ENCODE data around the gene SHROOM1.
"Not testable (repeated sequence)": the region's sequence is repeated elsewhere in the genome, so short reads cannot be mapped to it uniquely, and the experiment has no call there.

SHROOM1 gene

DNA sequence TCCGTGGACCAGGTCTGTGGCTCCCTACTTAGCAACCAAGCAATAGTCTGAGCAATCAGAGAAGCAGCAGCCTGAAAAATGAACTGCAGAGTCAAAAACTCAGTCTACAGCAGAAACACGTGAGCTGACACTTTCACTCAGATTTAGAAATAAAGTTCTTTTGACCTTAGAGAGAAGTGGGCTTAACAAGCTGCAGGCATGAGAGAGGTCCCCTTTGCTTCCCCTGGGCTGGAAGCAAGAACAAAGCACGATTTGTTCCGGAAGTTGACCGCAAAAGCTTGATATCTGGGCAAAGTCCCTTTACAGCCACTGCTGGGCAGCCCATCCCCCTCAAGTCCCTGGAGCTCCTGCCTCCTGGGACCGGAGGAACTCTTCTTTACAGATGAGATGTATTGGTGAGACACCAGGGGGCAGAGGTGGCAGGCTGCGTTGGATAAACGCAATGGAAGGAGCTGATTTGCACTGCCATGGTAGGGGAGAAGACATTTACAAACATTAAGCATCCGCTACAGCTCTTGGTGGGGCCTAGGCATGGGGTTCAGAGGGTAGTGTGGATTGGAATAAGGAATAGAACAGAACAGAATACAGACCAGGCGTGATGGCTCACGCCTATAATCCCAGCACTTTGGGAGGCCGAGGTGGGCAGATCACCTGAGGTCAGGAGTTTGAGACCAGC, 23.1 kb downstream of the SHROOM1 start:
- no peak for DNase-seq (ENCODE audit: low spot score)

DNA sequence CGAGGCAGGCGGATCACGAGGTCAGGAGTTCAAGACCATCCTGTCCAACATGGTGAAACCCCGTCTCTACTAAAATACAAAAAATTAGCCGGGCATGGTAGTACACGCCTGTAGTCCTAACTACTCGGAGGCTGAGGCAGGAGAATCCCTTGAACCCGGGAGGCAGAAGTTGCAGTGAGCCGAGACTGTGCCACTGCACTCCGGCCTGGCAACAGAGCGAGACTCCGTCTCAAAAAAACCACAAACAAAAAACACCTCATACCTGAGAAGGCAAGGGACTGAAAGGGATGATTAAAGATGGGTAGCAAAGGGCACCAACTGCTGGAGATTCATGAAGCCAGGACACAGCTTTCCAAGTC, 23.7 kb downstream of the SHROOM1 start:
- DNase-seq (ENCODE audit: low spot score) = not testable (repeated sequence)

DNA sequence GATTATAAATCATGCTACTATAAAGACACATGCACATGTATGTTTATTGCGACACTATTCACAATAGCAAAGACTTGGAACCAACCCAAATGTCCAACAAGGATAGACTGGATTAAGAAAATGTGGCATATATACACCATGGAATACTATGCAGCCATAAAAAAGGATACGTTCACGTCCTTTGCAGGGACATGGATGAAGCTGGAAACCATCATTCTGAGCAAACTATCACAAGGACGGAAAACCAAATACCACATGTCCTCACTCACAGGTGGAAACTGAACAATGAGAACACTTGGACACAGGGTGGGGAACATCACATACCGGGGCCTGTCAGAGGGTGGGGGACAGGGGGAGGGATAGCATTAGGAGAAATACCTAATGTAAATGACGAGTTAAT, 24.6 kb downstream of the SHROOM1 start:
- not testable (repeated sequence) for DNase-seq (ENCODE audit: low spot score)

DNA sequence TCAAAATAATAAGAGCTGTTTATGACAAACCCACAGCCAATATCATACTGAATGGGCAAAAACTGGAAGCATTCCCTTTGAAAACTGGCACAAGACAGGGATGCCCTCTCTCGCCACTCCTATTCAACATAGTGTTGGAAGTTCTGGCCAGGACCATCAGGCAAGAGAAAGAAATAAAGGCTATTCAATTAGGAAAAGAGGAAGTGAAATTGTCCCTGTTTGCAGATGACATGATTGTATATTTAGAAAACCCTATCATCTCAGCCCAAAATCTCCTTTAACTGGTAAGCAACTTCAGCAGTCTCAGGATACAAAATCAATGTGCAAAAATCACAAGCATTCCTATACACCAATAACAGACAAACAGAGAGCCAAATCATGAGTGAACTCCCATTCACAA, 26.2 kb downstream of the SHROOM1 start:
- not testable (repeated sequence) for DNase-seq (ENCODE audit: low spot score)

DNA sequence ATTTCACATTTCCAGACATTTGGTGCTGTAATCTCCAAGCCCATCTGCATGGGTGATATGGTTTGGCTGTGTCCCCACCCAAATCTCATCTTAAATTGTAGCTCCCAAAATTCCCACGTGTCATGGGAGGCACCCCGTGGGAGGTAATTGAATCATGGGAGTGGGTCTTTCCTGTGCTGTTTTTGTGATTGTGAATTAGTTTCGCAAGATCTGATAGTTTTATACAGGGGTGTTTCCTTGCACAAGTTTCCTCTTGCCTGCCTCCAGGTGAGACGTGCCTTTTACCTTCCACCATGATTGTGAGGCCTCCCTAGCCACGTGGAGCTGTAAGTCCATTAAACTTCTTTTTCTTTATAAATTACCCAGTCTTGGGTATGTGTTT, 27.8 kb downstream of the SHROOM1 start:
- DNase-seq (ENCODE audit: low spot score) = not testable (repeated sequence)

DNA sequence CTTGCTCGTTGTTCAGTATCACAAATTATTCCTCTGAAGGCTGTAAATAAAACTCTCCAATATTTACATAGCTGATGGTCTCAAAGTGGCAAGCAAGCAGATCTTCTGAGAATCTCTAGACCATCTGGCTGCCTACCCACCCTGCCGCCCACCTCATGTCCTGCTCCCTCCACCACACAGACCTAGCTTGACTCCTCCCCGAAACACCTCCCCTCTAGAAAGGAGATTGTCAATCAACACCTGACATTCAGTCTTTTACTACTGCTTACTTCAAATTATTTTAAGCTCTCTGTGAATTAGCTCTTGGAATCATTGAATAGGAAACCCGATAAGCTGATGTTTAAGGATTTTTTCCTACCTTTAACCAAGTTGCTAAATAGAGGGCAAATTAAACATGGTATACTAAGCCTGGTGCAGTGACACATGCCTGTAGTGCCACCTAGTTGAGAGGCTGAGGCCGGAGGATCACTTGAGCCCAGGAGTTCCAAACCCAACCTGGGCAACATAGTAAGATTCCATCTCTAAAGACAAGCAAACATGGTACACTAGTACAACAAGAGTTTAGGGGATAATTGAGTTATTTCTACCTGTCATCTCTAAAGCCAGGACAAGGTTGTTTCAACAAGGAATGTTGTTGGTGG, 28.3 kb downstream of the SHROOM1 start:
- DNase-seq (ENCODE audit: low spot score) = no peak

DNA sequence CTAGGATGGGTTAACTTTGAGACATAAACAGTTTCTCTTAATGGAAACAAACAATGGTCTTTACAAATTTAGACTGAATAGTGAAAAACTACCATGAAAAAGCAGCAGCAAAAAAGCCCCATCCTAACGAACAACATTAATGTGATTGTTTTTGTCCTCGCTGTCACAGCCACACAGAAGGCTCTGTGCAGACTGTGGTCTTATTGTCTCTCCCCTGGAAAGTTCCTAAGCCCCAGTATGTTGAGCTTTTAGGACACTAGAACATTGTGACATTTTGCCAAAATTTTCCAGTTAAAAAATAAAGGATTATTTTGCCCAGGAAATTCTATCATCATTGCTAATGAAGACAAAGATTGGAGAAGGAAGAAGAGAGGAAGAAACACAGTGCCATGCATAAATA, 29.9 kb downstream of the SHROOM1 start:
- no peak for DNase-seq (ENCODE audit: low spot score)

DNA sequence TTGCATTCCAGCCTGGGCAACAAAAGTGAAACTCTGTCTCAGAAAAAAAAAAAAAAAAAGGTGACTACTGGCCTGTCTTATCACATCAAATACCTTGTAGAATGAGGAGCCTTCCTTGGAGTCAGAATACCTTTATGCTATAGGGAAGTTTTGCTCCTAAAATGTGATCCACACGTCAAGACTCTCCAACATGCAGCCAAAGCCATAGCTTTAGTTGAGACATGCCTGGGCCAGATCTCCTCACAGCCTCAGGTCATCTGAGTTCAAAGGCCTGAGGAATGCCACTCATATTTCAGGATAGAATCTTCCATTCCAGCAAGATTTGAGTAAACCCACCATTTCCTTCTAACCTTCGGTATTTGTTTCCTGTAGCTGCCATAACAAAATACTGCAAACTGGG, 31.1 kb downstream of the SHROOM1 start:
- DNase-seq (ENCODE audit: low spot score) = no peak

DNA sequence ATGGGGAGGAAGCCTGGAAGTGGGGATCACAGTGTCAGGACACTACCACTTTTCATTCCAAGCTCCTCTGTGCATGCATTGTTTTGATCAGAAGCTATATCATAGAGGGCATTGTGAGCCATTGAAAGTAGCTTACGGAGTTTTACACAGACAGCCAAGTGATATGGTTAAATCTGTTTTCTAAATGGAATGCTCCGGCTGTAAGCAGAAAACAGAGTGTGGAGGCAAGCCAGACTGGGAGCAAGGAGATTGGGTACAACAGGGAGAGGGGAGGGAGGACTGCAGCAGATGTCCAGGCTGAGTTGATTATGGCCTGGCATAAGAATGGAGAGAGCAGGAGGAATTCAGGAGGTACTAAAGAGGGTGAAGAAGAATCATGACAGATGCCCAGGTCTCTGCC, 32.8 kb downstream of the SHROOM1 start:
- peak; percentile 66 for DNase-seq (ENCODE audit: low spot score)

DNA sequence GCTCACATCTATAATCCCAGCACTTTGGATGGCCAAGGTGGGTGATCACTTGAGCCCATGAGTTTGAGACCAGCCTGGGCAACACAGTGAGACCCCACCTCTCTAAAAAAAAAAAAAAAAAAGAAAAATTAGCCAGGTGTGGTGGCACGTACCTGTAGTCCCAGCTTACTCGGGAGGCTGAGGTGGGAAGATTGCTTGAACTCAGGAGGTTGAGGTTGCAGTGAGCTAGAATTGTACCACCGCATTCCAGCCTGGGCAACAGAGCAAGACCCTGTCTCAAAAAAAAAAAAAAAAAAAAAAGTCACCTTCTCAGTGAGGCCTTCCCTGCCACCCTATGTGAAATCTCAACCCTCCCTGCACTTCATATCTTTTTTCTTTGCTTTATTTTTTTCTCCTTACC, 39.4 kb downstream of the SHROOM1 start:
- DNase-seq (ENCODE audit: low spot score) = no peak

DNA sequence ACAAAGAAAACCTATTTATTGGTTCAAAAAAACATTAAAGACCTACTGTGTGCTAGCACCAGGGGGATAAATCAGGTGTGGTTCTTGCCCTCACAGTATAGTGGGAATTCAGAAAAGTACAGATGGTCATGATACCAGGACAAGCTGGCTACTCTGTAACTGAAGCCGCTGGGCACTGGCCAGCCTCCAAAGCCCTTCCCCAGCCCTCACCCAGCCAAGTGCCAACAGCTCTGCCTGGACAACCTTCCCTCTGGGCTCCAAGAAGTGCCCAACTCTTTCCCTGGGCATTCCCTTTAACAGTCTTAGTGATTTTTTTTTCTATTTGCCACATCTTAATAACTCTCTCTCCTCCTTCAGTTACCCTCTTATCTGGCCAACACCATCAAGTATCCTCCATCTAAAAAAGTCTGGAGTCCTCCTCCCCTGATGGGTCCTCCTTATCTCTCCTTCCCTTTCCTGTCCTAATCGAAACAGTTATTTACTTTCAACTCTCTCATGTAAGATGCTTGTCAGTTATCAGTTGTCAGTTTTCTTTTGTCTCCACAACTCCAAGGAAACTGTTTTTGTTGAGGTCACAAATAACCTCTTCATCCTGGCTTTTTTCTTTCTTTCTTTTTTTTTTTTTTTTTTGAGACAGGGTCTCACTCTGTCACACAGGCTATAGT, 40.1 kb downstream of the SHROOM1 start:
- no peak for DNase-seq (ENCODE audit: low spot score)

DNA sequence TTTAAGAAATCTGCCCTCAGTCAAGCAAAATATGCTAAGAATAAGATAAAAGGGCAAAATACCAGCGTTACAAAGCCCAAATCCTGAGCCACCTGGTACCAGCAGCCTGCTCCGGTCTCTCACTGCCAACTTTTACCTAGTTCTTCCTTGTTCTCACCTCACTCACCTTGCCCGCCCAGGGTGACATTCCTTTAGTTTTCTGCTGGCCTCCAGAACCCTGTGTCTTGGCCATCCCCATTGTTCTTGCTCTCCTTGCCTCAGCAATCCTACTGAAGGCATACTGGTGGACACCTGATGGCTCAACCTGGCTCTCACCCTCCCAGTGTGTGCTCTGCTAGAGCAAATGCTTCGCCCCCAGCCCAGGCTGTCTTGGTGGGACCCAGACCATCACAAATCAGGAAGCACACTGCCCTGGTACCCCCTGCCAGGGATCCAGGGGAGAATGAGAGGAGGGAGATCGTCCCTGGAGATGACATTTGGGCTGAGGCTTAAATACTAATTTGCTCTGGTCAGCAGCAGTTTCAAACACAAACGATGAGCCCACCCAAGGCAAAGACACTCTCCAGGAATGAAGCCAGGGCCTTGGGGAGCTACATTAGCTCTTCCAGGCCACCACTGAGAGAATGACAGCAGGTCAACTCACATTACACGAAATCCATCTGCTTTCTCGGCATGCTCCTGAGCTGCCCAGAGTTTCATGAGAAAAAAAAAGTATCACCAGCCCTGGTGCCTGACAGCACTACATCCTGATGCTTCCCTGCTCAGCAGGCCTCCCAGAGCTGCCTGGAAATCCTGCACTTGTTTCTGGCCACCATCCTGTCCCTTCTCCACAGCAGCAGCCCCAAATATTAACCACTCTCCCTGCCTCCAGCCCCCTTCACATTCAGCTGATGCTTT, 41.2 kb downstream of the SHROOM1 start:
- no peak for DNase-seq (ENCODE audit: low spot score)

DNA sequence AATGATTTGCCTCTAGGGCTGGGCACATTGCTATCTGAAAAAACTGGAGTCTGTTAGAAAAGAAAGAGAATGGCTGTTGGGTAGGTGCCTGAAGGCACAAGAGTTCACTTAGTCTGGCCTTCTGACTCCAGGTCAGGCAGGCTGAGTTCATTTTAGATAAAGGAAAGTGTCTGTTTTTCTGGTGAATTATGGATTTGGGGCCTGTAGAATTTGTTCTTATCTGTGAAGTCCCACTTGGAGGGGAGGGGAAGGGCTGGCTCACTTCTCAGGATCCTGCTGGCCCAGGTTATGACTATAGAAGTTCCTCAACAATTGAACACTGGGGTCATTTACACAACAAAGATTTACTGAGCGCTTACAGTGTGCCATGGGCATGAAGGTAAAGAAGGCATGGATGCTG, 41.9 kb downstream of the SHROOM1 start:
- DNase-seq (ENCODE audit: low spot score) = no peak

DNA sequence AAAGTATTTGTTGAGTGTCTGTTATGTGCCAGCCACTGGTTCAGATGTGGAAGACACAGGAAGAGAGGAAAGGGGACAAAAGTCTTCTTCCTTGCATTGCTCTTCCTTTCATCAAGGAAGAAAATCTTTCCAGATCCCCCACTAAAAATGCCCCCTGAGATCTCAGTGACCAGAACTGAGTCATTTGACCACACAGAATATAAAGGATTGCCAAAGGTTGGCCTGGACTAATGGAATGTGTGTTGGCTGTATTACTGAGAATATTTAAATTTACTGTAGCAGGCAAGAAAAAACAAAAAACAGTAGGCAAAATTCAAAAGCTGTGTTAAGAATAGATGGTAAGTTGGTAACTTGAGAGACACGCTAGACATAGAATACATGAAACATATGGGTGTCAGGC, 43.4 kb downstream of the SHROOM1 start:
- peak; percentile 78 for DNase-seq (ENCODE audit: low spot score)

DNA sequence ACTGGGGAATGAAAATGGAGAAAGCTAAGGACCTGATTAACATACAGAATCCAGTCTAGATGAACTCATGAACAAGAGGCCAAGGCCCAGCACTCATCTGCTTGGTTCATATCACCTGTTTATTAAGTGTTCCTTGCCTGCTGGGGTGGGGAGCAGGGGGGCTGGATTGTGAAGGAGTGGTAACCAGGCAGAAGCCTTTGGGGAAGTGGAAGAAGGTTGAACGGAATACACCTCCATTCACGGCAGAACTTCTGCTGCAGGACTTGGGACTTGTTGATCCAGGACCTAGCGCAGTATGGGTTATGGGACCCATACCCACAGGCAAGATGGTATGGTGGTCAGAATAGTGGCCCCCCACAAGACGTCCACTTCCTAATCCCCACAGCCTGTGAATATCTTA, 44.6 kb downstream of the SHROOM1 start:
- no peak for DNase-seq (ENCODE audit: low spot score)

DNA sequence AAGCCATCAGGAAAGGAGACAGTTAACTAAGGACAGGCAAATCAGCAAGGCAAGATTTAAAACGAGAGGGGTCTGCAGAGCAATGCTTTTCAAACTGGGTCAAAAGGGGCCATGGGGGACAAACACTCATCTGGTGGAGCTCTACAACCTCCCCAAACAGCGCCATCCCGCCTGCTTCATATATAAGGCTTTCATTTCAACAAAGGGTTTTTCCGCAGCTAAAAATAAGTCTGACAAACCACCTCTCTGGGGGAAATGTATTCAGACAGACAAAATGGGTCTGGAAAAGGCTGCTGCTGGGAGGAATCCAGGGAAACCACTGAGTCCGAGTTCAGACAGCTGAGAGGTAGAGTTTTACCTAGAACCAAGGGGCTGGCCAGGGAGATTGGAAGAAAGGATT, 45.1 kb downstream of the SHROOM1 start:
- no peak for DNase-seq (ENCODE audit: low spot score)

DNA sequence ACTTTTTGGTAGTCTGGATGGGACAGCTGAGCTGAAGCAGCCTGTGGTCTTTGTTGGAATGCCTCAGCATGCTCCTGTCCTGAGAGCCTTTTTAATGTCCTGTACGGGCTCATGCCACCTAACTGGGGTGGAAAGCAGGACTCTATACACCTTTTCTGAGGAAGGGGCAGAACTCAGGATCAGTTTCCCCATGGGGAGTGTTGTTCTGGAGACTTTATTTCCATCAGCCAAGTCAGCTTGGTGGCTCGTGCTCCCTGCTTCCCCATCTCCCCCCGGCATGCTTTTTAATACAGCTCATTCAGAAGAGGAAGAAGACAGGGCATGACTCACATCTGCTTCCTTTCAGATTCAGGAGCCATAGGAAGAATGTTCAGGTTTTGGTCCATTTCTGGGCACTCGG, 48.3 kb downstream of the SHROOM1 start:
- DNase-seq (ENCODE audit: low spot score) = peak; percentile 50

DNA sequence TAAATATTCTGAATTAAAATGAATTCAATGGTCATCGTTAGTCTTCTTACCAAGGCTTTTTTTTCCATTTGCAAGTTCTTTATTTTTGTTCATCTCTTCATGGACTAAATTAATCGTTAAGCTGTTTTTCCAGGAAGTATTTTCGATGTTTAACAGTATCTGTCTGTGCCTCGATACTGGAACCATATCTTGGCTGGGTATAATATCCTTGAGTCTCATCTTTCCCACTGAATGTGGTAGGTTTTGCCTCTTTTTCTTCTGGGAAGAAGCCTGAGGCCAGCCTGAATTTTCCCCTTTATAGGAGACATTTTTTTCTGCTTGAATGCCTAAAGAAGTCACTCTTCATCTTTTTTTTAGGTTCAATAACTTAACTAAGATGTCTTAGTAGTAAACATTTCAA, 49.4 kb downstream of the SHROOM1 start:
- no peak for DNase-seq (ENCODE audit: low spot score)

DNA sequence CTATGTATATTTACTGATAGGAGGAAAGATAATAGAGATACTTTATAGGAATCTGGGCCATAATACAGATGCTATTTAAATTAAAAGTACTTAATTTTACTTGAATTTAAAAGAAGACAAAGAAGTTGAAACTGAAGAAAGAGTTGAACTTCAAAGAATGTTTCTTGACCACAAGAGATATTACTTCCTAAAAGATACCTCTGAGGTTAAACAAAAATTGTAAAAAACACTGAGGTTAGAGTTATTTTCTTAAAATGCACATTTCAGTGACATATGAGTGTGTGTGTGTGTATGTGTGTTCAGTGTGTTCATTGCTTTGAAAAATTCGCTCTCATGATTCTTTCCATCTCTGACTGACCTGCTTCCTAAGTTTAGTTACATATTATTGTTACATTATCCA, 49.9 kb downstream of the SHROOM1 start:
- DNase-seq (ENCODE audit: low spot score) = no peak

DNA sequence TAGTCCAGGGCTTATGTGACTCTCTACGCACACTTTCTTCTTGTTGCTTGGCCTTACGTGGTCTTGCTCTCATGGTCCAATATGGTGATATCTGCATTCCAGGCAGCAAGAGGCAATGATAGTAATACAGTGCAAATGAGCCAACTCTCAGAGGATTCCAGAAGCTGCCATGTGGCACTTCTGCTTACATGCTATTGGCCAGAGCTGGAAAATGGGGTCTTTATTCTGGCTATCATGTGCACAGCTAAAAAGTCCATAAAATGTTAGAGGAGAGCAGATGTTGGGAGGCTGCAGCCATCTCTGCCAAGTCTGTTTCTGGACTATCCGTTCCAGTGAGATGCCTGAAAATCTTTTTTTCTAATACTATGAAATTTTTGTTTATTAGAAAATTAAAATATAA, 50.5 kb downstream of the SHROOM1 start:
- DNase-seq (ENCODE audit: low spot score) = no peak

DNA sequence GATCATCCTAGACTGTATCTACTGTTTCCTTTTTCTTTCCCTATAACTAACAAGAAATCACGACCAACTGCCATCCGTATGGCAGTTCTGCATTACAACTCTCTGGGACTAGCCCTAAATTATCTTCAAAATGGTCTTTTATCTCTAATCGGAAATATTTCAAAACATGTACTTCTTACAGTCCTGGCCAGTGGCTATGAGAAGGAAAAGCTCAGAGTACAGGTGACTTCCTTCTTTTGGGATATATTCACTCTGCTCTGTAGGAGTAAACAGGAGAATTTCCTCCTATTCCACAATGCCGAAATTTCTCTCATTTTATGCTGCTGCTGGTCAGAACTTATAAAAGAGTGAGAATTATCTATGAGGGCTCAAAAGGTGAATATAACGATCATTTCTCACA, 51.6 kb downstream of the SHROOM1 start:
- DNase-seq (ENCODE audit: low spot score) = no peak

DNA sequence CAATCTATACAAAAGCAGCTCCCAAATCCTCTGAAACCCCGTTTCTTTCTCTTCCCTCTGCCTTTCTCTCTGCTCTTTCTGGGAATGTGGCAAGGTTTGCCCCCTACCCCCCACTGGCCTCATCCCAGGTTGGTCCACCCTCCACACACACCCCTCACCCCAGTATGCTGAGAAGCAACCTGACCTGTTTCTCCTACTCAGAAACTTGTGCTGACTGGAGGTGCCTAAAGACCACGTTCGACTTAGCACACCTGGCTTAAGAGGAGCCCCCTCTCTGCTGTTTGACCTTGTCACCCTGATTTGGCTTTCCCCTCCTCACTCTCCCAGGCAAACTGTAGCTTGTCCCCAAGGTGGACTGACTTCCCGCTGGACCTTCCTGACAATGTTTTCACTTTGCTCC, 52.3 kb downstream of the SHROOM1 start:
- no peak for DNase-seq (ENCODE audit: low spot score)

All from GM03348 (cell line).